DND-41 (cell line): Measurements from ENCODE around the gene C4orf36.

Experiments used
- ATAC-seq: fragments of 200-7000 bp; cut with Tn5 transposase; 3 replicates; pipeline ENCODE4 v1.9.1; 2021; ENCODE audit warnings: low read depth; ENCODE audit not compliant: insufficient read depth
- DNase-seq: peaks from one replicate; pipeline ENCODE4 v3.0.0-alpha.2; 2020
- H2AFZ ChIP-seq: 2 replicates; pipeline ENCODE4 v1.6.0; 2012; ENCODE audit warnings: low read depth, low read length
- H3K27ac ChIP-seq: 2 replicates; pipeline ENCODE4 v1.5.1; 2012; ENCODE audit warnings: low read length, inconsistent platforms
- H3K27me3 ChIP-seq: fragments of 200-600 bp; sonication (generic); 2 replicates; pipeline ENCODE4 v1.6.0; 2012; ENCODE audit warnings: low read length, mild to moderate bottlenecking, inconsistent platforms; ENCODE audit not compliant: insufficient read depth, poor library complexity
- H3K36me3 ChIP-seq: 2 replicates; pipeline ENCODE4 v1.5.1; 2012; ENCODE audit warnings: low read length, inconsistent platforms; ENCODE audit not compliant: insufficient read depth
- H3K4me1 ChIP-seq: 2 replicates; pipeline ENCODE4 v1.5.1; 2012; ENCODE audit warnings: mild to moderate bottlenecking, low read length; ENCODE audit not compliant: insufficient read depth
- H3K4me2 ChIP-seq: 2 replicates; pipeline ENCODE4 v1.6.0; 2012; ENCODE audit warnings: mild to moderate bottlenecking, moderate library complexity, low read length, inconsistent platforms; ENCODE audit not compliant: insufficient read depth
- H3K4me3 ChIP-seq, 2 experiments: fragments of 200-600 bp in 1 of 2; shearing (Covaris generic) in 1 of 2; 2 replicates each; pipeline ENCODE4 v1.5.1; 2012 to 2016; ENCODE audit warnings: inconsistent platforms in 2 of 2, low read length in 2 of 2, mild to moderate bottlenecking in 2 of 2, low read depth in 1 of 2, moderate library complexity in 1 of 2
- H3K79me2 ChIP-seq: 2 replicates; pipeline ENCODE4 v1.6.0; 2012; ENCODE audit warnings: low read length, inconsistent platforms; ENCODE audit not compliant: insufficient read depth
- H3K9ac ChIP-seq: 2 replicates; pipeline ENCODE4 v1.6.0; 2012; ENCODE audit warnings: low read depth, mild to moderate bottlenecking, inconsistent platforms, low read length, moderate library complexity
- H3K9me3 ChIP-seq: 2 replicates; pipeline ENCODE4 v1.5.1; 2012; ENCODE audit warnings: low read length, moderate library complexity, mild to moderate bottlenecking, inconsistent platforms; ENCODE audit not compliant: insufficient read depth, severe bottlenecking
- H4K20me1 ChIP-seq: 2 replicates; pipeline ENCODE4 v1.6.0; 2012; ENCODE audit warnings: low read length; ENCODE audit not compliant: insufficient read depth
- EZH2 ChIP-seq: IDR thresholded peaks from 3 replicates; pipeline ENCODE4 v1.6.1; 2012; ENCODE audit warnings: borderline replicate concordance, low read depth, mild to moderate bottlenecking, moderate library complexity, low read length, inconsistent platforms; ENCODE audit not compliant: severe bottlenecking
- TF ChIP-seq, protein P1 (sequence below): IDR thresholded peaks from 2 replicates; pipeline ENCODE4 v1.5.1; 2012; ENCODE audit warnings: borderline replicate concordance, low read length, moderate library complexity, mild to moderate bottlenecking; ENCODE audit not compliant: poor library complexity, severe bottlenecking; ENCODE audit errors: extremely low read depth

The C4orf36 gene

DNA sequence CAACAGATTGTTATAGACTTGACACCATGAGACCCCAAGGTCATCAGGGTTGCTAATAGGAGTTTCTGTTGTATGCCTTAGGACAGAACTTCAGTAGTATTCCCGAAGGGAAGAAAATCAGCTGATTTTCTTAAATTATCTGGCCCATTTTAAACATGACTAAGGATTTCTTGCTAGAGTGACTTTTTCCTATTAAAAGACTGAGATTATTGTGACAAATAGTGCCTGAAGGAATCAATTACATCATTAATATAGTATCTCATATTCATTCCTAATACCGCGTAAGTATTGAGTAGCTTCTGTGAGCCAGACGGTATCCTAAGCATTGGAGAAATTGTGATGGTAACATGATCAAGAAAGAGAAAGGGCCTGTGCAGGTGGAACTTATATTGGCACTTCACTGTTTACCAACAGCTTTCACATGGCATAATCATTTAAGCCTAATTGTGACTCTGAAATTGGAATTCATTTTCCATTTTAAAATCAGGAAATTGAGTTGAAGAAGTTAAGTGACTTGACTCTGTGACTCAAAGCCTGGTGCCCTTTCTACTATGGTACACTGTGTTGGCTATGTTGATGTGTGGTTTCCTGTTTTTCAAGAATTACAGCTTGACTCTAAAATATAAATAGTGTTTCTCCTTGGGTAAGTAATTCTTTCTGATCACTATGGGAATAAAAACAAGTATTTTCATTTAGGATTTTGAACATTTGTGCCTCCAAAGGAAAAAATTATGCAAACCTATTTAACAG lies 46.7 kb upstream of the C4orf36 start:
- peaks cover 93% of the 10 kb centered on the region for H3K79me2 ChIP-seq
- peak overlapping the region; percentile 90 for H3K27ac ChIP-seq

DNA sequence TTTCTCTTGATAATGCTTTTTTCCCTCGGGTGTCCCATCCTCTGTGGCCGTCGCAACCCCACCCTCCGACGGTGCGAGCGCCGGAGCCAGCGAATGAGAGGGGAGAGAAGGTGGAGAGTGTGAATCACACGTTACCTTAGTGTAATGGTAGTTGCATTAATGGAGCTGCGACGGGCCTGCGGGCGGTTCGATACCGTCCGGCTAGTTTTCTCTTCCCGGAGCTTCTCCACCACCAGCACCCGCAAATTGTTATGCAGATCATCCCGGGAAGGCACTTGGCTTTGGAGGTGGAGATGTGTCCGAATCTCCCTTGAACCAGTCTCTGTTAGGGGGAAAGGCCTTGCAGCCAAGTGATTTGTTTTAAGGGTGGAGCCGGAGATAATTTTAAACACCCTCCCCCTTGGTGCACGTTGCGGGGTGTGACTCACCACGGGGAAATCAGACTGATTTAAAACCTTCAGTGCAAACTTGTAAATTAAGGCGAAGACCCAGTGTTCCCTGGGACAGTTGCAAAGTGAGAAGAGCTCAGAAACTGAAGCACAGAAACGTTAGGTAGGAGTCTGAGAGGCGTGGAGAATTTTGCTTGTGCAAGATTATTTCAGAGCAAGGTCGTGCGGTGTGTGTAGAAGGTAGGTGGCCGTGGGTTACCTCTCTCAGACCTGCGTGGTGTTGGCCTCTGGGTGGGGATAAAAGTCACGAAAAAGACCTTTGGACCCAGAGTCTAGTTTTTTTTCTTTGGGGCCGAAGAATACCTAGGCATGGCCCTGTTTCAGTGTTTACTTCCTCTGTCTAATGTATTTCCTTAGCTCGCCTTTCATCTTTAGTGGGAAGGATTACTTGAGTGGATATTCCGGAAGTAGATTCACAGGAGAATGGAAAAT lies 43.9 kb upstream of the C4orf36 start:
- Histone ChIP-seq H3K9ac (peak overlapping the region; percentile 94), H2AFZ (peak overlapping the region; percentile 88)
- peak; percentile 71 for DNase-seq

More for the DNA sequence above, 46.7 kb upstream of the C4orf36 start:
- DNase-seq (peak; percentile 29), ATAC-seq (peak; percentile 22; the same call in 1 of the 3 replicates)
- Histone ChIP-seq H3K36me3 (no peaks in the 10 kb centered on the region; the same call in 1 of the 2 replicates), H2AFZ (no peak overlapping the region), H3K4me3 (peak overlapping the region in 1 of 2 experiments; percentile 46; a peak in 2 of 4 replicates), H3K27me3 (no peaks in the 10 kb centered on the region), H3K4me1 (peaks cover 58% of the 10 kb centered on the region), H3K9me3 (no peaks in the 10 kb centered on the region), H4K20me1 (no peaks in the 10 kb centered on the region), H3K9ac (peak overlapping the region; percentile 94), H3K4me2 (peak overlapping the region; percentile 88)
- TF ChIP-seq EZH2: no peak
- TF ChIP-seq, protein P1, sequence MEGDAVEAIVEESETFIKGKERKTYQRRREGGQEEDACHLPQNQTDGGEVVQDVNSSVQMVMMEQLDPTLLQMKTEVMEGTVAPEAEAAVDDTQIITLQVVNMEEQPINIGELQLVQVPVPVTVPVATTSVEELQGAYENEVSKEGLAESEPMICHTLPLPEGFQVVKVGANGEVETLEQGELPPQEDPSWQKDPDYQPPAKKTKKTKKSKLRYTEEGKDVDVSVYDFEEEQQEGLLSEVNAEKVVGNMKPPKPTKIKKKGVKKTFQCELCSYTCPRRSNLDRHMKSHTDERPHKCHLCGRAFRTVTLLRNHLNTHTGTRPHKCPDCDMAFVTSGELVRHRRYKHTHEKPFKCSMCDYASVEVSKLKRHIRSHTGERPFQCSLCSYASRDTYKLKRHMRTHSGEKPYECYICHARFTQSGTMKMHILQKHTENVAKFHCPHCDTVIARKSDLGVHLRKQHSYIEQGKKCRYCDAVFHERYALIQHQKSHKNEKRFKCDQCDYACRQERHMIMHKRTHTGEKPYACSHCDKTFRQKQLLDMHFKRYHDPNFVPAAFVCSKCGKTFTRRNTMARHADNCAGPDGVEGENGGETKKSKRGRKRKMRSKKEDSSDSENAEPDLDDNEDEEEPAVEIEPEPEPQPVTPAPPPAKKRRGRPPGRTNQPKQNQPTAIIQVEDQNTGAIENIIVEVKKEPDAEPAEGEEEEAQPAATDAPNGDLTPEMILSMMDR: no peak

DNA sequence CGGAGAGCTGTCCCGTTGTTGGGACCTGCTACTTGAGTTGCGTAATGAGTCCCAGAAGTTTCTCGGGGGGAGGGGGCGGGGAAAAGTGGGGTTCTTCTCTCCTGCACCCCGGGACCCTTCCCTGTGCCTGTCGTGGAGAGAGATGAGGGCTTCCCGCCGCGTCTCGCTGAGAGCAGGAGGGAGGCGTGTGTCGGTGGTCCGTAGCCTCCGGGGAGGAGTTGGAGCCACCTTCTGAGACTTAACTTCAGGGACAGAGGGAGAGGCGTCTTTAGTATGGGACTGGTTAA lies 43.3 kb upstream of the C4orf36 start:
- peak overlapping the region; percentile 94 for H3K9ac ChIP-seq
- peaks cover 63% of the 10 kb centered on the region for H3K79me2 ChIP-seq
- DNase-seq: no peak
- peak overlapping the region; percentile 90 for H3K27ac ChIP-seq
- no peaks in the 10 kb centered on the region for H4K20me1 ChIP-seq
- TF ChIP-seq, protein P1: no peak
- no peak for TF ChIP-seq EZH2
- peaks cover 58% of the 10 kb centered on the region for H3K4me1 ChIP-seq
- peak overlapping the region; percentile 88 for H2AFZ ChIP-seq
- ATAC-seq: peak; percentile 37; the same call in 2 of the 3 replicates
- peak overlapping the region; percentile 77 to 80 for H3K4me3 ChIP-seq
- H3K9me3 ChIP-seq: no peaks in the 10 kb centered on the region
- H3K36me3 ChIP-seq: no peaks in the 10 kb centered on the region; the same call in 1 of the 2 replicates
- H3K27me3 ChIP-seq: no peaks in the 10 kb centered on the region
- H3K4me2 ChIP-seq: peak overlapping the region; percentile 88

More for the DNA sequence above, 43.9 kb upstream of the C4orf36 start:
- Histone ChIP-seq H3K4me3 (peak overlapping the region; percentile 77 to 80), H3K9me3 (no peaks in the 10 kb centered on the region), H3K79me2 (peaks cover 69% of the 10 kb centered on the region), H3K27me3 (no peaks in the 10 kb centered on the region), H3K4me1 (peaks cover 58% of the 10 kb centered on the region), H3K4me2 (peak overlapping the region; percentile 88), H3K36me3 (no peaks in the 10 kb centered on the region; the same call in 1 of the 2 replicates), H4K20me1 (no peaks in the 10 kb centered on the region), H3K27ac (peak overlapping the region; percentile 90)
- ATAC-seq: peak; percentile 56
- TF ChIP-seq, protein P1: peak; percentile 21
- TF ChIP-seq EZH2: no peak
